Pulmonary artery endothelial cell (primary cell): ENCODE data around the gene EHBP1. TPM values are rescaled to one million over a fixed set of nuclear protein-coding genes. Genes with fewer than 3 reads are reported as not detected.

Source experiments
- DNase-seq: peaks from one replicate; pipeline ENCODE4 v3.0.0-alpha.2; 2011; ENCODE audit warnings: low read depth, low spot score
- total RNA-seq: library from RNA; depleted of rRNA; stranded (reverse); fragments of >200 nt; gene quantifications from 2 replicates; pipeline ENCODE4 v1.2.3, GENCODE V29; 2014

The EHBP1 gene
- total RNA-seq, 1 donor from 2014 or later = 22.2 TPM

GRCh38 chr2:62874881-62875383 is 169.4 kb downstream of the EHBP1 start:
- DNase-seq = no peak

DNA sequence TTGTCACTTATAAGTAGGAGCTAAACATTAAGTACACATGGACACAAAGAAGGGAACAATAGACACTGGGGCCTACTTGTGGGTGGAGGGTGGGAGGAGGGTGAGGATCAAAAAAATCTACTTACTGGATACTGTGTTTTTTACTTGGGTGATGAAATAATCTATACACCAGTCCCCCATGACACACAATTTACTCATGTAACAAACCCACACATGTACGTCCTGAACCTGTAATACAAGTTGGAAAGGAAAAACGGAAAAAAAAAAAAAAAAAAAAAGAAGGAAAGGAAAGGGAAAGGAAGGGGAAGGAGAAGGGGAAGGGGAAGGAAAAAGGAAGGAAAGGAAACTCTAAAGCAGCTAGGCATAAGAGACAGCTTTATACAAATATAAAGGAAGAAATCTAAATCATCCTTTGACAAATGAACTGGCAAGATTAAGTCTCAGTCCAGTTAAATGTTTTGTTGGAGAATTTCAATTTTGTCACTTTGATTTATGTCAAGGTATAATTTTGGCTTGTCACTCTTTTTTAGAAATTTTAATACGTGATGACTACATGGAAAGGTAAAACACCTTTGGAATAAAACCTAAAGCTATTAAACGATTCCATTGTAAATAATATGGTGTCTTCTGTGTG is 175.8 kb downstream of the EHBP1 start:
- DNase-seq = no peak

DNA sequence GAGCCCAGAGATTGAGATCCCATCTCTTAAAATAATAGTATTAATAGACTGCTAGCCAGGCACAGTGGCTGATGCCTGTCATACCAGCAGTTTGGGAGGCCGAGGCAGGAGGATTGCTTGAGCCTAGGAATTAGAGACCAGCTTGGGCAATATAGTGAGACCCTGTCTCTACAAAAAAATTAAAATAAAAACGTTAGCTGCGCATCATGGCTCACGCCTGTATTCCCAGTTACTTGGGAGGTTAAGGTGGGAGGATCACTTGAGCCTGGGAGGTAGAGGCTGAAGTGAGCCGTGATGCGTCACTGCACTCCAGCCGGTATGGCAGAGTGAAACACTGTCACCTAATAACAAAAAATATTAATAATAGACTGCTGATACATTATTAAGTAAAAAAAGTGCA is 178.1 kb downstream of the EHBP1 start:
- no peak for DNase-seq

DNA sequence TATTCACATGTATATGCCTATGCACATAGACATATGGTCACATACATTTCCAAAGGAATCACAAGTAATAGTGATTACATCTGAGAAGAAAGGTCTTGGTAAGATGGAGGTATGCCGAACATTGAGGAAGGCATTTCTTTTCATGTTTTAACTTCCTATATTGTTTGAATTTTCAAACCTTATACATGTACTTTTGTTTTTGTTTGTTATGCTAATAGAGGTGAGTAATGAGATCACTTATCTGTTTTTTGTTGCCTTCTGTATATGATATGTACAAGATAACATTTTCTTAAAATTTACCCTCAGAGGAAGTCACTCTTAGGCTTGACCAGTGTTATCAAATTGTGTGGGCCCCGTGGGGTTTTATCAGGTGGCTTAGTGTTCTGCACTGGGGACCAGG is 178.6 kb downstream of the EHBP1 start:
- no peak for DNase-seq

DNA sequence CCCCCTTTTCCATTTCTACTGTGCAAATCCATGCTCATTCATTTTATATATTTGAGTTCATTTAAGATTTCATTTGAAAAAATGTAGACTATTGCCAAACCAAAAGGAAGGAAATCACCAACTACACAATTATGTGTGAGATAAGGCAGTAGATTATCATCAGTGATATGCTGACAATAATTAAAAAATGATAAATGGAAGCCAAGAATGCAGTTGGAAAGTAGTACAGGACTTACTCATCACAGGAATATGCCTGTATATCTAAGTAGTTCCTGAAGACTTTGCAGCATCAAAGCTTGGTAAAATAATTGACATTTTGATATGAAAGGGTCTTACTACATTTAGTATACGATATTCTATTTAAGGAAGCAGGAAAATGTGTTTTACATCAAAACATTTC is 179.0 kb downstream of the EHBP1 start:
- peak; percentile 33 for DNase-seq

GRCh38 chr2:62894966-62895631 is 189.6 kb downstream of the EHBP1 start:
- no peak for DNase-seq

DNA sequence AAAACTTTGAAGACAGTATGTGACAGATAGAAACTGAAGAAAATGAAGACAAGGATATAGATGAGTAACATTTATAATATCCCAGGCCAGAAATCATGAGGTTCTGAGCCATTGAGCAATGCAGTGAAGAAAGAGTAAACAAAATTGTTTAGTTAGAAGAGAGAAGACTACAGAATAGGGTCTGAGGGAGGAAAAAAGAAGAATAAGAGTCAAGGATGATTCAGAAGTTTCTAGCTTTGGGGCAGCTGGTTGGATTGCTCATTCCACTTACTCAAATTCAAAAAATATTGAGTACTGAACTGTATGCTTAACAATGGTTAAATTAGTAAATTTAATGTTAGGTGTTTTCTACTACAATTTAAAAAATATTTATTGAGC is 190.1 kb downstream of the EHBP1 start:
- no peak for DNase-seq

GRCh38 chr2:62897187-62897827 is 191.8 kb downstream of the EHBP1 start:
- no peak for DNase-seq

GRCh38 chr2:62904344-62904743 is 198.8 kb downstream of the EHBP1 start:
- no peak for DNase-seq

DNA sequence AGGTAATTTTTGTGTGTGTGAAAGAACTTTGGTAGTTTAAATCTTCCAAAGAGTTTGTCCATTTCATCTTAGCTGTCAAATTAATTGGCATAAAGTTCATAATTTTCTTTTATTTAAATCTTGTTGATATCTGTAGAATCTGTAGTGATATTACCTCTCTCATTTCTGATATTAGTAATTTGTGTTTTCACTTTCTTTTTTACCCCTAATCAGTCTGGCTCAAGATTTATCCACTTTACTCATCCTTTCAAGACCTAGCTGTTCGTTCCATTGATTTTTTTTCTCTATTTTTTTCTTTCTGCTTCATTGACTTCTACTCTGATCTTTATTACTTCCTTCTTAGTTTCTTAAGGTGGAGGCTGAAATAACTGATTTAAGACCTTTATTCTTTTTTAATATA is 202.6 kb downstream of the EHBP1 start:
- no peak for DNase-seq

- DNase-seq = no peak
Observed at GRCh38 chr2:62913311-62913710, 207.8 kb downstream of the EHBP1 start.

- DNase-seq = no peak
Observed at GRCh38 chr2:62919041-62919440, 213.5 kb downstream of the EHBP1 start.

DNA sequence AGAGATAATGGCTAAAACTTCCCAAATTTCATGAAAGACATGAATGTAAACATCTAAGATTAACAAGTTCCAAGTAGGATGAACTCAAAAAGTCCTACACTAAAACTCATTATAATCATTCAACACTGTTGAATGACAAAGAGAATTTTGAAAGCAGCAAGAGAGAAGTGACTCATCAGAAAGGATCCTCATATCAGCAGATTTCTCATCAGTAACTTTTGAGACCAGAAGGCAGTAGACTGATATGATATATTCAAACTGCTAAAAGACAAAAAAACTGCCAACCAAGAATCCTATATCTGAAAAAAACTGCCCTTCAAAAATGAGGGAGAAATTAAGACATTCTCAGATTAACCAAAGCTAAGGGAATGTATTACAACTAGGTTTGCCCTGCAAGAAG is 214.6 kb downstream of the EHBP1 start:
- DNase-seq = no peak

GRCh38 chr2:62923242-62923641 is 217.7 kb downstream of the EHBP1 start:
- no peak for DNase-seq

DNA sequence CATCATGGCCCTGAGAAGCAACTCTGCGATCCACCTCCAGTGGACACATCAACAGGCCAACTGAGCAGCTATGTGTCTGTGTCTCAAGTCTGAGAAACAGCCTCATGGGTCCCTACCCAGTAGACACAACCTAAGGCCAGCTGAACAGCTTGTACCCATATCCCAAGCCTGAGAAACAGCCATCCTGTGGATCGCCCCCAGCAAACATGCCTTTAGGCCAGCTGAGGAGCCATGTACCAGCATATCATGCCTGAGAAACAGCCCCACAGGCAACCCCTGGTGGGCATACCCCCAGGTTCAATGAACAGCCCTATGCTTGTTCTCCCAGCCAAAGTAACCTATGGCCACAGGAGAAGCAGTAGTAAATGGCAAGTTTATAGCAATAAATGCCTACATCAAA is 218.4 kb downstream of the EHBP1 start:
- DNase-seq = no peak

DNA sequence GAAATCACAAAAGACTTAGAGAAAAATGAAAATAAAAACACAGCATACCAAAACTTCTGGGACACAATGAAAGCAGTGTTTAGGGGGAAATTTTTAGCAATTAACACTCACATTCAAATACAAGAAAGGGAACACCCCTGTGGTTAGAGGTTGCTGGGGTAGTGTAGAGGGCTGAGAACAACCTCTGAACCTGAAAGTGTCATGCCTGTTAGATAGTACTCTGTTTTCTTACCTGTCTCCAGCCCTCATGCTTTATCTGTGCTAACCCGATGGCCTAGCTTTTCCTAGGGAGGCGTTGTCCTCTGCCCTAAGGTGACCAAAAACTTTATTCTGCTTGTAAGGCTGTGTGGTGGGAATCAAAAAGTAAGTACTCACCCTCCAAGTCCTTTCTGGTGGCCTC is 222.5 kb downstream of the EHBP1 start:
- DNase-seq = no peak

GRCh38 chr2:62931536-62931935 is 226.0 kb downstream of the EHBP1 start:
- no peak for DNase-seq

DNA sequence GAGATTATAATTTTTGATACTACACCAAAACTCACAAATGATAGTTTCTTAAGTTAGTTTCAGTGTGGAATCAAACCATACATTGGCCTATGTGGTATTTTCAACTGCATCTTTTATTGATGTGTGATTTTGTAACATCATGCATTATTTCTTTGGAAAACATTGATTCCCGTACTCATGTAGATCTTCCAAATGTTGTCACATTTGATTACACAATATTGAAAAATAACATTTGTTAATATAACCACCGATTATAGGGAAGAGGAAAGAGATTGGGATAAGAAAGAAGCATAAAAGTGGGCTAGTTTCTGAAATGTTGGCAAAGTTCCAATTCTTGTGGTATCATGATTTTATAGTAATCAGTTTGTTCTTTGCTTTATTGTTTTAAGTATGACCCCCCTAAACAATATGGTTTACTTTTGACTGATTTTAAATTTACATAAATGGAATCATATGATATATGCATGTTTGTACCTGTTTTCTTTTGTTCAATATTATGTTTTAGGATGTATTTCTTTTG is 227.9 kb downstream of the EHBP1 start:
- no peak for DNase-seq

DNA sequence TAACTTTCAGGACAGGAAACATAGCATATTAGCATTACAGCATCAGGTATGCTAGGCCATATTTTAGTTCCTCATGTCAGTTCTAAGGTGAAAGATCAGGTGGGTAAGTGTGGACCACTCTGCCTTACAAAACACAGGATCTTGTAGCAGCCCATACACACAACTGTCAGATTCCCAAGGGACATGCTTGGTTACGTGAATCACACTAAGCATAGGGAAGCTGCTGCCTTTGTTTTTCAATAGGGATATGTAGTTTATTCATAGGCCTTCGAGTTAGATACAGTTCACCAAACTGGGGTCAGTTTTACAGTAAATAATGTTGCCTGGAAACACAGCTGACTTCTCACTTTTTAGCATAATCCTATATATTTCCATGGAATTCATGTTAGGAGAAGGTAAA is 229.0 kb downstream of the EHBP1 start:
- no peak for DNase-seq

DNA sequence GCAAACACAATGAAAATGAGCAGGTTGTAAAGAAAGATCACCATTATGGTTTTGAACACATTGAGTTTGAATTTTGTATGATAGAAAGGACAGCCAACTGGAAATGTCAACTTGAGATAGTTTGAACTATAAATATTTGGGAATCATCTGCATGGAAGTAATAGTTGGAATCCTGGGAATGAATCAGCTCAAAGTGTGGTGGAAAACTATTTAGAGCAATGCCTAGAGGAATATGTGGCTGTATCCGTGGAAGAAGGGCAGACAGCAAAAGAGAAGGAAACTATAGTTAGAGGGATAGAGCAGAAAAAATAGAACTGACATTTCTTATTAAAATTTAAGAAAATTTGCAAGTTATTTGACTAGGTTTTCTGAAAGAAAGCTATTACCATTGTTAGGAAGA is 232.6 kb downstream of the EHBP1 start:
- DNase-seq = no peak

DNA sequence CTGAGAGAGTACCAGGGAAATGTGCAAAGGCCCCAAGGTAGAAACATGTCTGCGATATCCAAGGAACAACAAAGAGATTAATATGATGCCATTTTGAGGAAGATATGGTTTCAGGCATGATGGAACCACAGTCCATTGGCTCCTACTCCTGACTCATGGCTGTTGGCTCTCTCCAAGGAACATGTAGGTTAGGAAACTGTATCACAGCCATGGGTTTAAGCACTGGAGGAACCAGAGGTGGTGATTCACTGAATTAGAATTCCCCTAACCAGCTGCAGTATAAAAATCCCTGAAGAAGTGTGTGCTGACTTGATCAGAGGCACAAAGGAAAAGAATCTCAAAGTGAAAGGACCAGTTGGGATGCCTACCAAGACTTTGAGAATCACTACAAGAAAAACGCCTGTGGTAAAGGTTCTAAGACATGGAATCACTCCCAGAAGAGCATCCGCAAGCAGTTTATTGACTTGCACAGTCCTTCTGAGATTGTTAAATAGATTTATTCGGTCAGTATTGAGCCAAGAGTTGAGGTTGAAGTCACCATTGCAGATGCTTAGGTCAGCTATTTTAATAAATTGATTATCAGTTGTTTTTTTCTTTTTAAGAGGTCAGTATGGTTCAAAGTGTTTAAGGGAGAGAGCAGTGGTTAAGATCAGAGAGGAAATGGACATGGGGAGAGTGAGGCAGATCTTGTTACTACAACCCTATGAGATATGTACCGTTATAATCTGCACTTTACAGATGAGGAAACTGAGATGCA is 234.4 kb downstream of the EHBP1 start:
- DNase-seq = no peak

DNA sequence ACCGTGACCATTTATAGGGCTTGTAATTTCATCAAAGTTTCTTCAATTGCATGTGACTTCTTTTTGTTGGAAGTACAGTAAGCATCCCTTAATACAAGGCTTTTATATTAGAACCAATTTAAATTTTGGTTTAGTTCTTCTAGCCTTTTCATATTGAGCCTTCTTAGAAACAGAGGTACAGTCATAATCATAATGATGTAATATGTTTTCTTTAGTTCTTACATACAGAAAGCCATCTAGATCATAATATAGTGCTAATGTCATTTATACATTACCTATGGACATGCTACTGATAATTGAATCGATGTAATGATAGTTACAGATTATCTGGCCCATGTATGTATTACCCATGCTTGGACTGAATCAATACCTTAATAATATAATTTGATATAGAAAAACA is 235.2 kb downstream of the EHBP1 start:
- DNase-seq = no peak
